ENCODE measurements around the gene RNASE11. TPM values are rescaled to one million over a fixed set of nuclear protein-coding genes. Genes with fewer than 3 reads are reported as not detected.

Gene RNASE11
- total RNA-seq, 4 donors from 2014 or later: not detected

GRCh38 chr14:20615996-20616395 is 28.2 kb upstream of the RNASE11 start:
- WGBS, 2 donors: 79 to 87% methylated on average over 5 of the region's 5 CpGs
- no peak for DNase-seq (ENCODE audit: low spot score in 2 of 2)
- H3K4me3 ChIP-seq (ENCODE audit: low read depth, poor library complexity, severe bottlenecking): no peak overlapping the region
- intact Hi-C loops (cut with DNase I; ENCODE audit: low total_unique reads): no loop called here
- TF ChIP-seq POLR2A (IDR thresholded peaks at IDR 0.05) (no peak), CTCF (IDR thresholded peaks at IDR 0.05) (no peak)

GRCh38 chr14:20614038-20614840 is 26.4 kb upstream of the RNASE11 start:
- WGBS, 2 donors: 23 to 25% methylated on average over 17 of the region's 17 CpGs
- DNase-seq (ENCODE audit: low spot score in 2 of 2): no peak
- H3K4me3 ChIP-seq (ENCODE audit: low read depth, poor library complexity, severe bottlenecking): peak overlapping the region; percentile 43
- intact Hi-C loops (cut with DNase I; ENCODE audit: low total_unique reads): loop anchor here (5.0 kb wide), 2 partner anchors 73 to 282 kb away; partner anchors contain the start of genes ANG and CCNB1IP1
- no peak for TF ChIP-seq POLR2A (IDR thresholded peaks at IDR 0.05)

- intact Hi-C loops (cut with DNase I; ENCODE audit: low total_unique reads): loop anchor here (5.0 kb wide), 2 partner anchors 74 to 281 kb away; partner anchors contain the start of genes ANG and CCNB1IP1
- TF ChIP-seq CTCF (IDR thresholded peaks at IDR 0.05) (peak in 1 of 3 donors; percentile 94), POLR2A (IDR thresholded peaks at IDR 0.05) (no peak)
- WGBS, 2 donors: 0 to 1% methylated on average over 34 of the region's 34 CpGs
- peak overlapping the region; percentile 43 for H3K4me3 ChIP-seq (ENCODE audit: low read depth, poor library complexity, severe bottlenecking)
- DNase-seq (ENCODE audit: low spot score in 2 of 2): peak; percentile 85 to 96
Observed at GRCh38 chr14:20613094-20614037, 25.6 kb upstream of the RNASE11 start.

- WGBS, 2 donors: 50 to 54% methylated on average over 5 of the region's 5 CpGs
- intact Hi-C loops (cut with DNase I; ENCODE audit: low total_unique reads): loop anchor here (5.0 kb wide), 2 partner anchors 75 to 280 kb away; partner anchors contain the start of genes ANG and CCNB1IP1
- H3K4me3 ChIP-seq (ENCODE audit: low read depth, poor library complexity, severe bottlenecking): no peak overlapping the region
- no peak for DNase-seq (ENCODE audit: low spot score in 2 of 2)
- TF ChIP-seq POLR2A (IDR thresholded peaks at IDR 0.05) (no peak), CTCF (IDR thresholded peaks at IDR 0.05) (no peak)
Observed at GRCh38 chr14:20612403-20612802, 24.6 kb upstream of the RNASE11 start.

GRCh38 chr14:20611277-20611676 is 23.5 kb upstream of the RNASE11 start:
- WGBS, 2 donors: 56 to 61% methylated on average over 4 of the region's 4 CpGs
- no peak overlapping the region for H3K4me3 ChIP-seq (ENCODE audit: low read depth, poor library complexity, severe bottlenecking)
- DNase-seq (ENCODE audit: low spot score in 2 of 2): no peak
- intact Hi-C loops (cut with DNase I; ENCODE audit: low total_unique reads): loop anchor here (5.0 kb wide), 2 partner anchors 76 to 279 kb away; partner anchors contain the start of genes ANG and CCNB1IP1
- no peak for TF ChIP-seq CTCF (IDR thresholded peaks at IDR 0.05)
- no peak for TF ChIP-seq POLR2A (IDR thresholded peaks at IDR 0.05)
